NB4 (cell line): ENCODE results near the gene AKR1B15.
"Not testable (repeated sequence)": the region's sequence is repeated elsewhere in the genome, so short reads cannot be mapped to it uniquely, and the experiment has no call there.

Source experiments
- DNase-seq: peaks from one replicate; pipeline ENCODE4 v3.0.0; 2010; ENCODE audit warnings: low read depth
- H3K4me3 ChIP-seq: one replicate; pipeline ENCODE4 v1.5.1; 2011; ENCODE audit warnings: mild to moderate bottlenecking, low read depth, low read length, moderate library complexity
- MAX ChIP-seq: IDR thresholded peaks from 2 replicates; pipeline ENCODE4 v1.6.1; 2011; ENCODE audit warnings: low read depth, low read length
- MYC ChIP-seq: IDR thresholded peaks from 2 replicates; pipeline ENCODE4 v1.6.1; 2011; ENCODE audit warnings: low read depth, low read length
- POLR2A ChIP-seq: IDR thresholded peaks from 2 replicates; pipeline ENCODE4 v1.6.1; 2011; ENCODE audit warnings: mild to moderate bottlenecking; ENCODE audit not compliant: insufficient read length; ENCODE audit errors: extremely low read depth
- TF ChIP-seq, protein P1 (sequence below): IDR thresholded peaks from one replicate; pipeline ENCODE4 v1.5.1; 2012; ENCODE audit warnings: low read depth, low read length

AKR1B15 gene

GRCh38 chr7:134553976-134554375, 5.1 kb downstream of the AKR1B15 start:
- H3K4me3 ChIP-seq, result no peak overlapping the region
- DNase-seq, result peak; percentile 20
- TF ChIP-seq, protein P1, sequence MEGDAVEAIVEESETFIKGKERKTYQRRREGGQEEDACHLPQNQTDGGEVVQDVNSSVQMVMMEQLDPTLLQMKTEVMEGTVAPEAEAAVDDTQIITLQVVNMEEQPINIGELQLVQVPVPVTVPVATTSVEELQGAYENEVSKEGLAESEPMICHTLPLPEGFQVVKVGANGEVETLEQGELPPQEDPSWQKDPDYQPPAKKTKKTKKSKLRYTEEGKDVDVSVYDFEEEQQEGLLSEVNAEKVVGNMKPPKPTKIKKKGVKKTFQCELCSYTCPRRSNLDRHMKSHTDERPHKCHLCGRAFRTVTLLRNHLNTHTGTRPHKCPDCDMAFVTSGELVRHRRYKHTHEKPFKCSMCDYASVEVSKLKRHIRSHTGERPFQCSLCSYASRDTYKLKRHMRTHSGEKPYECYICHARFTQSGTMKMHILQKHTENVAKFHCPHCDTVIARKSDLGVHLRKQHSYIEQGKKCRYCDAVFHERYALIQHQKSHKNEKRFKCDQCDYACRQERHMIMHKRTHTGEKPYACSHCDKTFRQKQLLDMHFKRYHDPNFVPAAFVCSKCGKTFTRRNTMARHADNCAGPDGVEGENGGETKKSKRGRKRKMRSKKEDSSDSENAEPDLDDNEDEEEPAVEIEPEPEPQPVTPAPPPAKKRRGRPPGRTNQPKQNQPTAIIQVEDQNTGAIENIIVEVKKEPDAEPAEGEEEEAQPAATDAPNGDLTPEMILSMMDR, result peak; percentile 31
- TF ChIP-seq MAX, result no peak

DNA sequence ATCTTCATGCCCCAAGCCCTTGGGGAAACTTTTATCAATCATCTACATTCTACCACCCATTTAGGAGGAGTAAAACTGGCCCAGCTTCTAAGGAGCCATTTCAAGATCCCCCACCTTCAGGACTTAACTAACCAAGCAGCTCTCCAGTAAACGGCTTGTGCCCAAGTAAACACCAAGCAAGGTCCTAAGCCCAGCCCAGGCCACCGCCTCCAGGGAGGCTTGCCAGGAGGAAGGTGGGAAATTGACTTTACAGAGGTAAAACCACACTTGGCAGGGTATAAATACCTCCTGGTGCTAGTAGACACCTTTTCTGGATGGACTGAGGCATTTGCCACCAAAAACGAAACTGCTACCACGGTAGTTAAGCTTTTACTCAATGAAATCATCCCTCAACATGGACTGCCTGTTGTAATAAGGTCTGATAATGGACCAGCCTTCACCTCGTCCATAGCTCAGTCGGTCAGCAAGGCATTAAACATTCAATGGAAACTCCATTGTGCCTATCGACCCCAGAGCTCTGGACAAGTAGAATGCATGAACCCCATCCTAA, 5.6 kb downstream of the AKR1B15 start:
- TF ChIP-seq MAX (no peak), MYC (no peak), POLR2A (no peak)
- TF ChIP-seq, protein P1, result no peak
- no peak for DNase-seq
- H3K4me3 ChIP-seq, result no peak overlapping the region

DNA sequence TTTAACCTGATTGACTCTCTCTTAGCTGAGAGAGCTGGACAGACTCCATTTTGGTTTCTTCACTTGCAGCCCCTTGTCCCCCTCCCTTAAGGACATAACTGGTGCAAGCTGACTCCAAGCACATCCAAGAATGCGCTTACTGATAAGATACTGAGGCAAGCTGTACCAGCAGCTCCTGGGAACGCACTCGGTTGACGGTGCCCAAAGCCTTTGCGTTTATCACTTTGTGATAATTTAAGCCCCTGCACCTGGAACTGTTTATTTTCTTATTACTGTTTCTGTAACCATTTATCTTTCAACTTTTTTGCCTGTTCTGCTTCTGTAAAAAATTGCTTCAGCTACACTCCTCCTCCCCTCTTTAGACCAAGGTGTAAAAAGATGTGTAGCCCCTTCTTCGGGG, 8.5 kb downstream of the AKR1B15 start:
- no peak for DNase-seq
- no peak for TF ChIP-seq MAX
- no peak for TF ChIP-seq MYC
- no peak for TF ChIP-seq POLR2A
- TF ChIP-seq, protein P1, result no peak
- H3K4me3 ChIP-seq, result no peak overlapping the region

DNA sequence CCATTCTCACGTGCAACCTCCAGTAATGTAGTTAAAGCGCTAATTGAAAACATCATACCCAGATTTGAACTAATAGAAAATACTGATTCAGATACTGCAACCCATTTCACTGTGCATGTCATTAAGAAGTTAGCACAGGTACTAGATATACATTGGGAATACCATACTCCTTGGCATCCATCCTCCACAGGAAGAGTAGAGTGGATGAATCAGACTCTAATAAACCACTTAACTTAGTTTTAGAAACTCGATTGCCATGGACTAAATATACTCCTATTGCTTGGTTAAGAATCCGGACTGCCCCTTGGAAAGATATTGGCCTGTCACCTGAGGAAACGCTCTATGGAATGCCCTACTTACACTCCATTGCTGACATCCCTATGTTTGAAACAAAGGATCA, 9.5 kb downstream of the AKR1B15 start:
- TF ChIP-seq POLR2A, result no peak
- no peak for TF ChIP-seq MYC
- TF ChIP-seq, protein P1, result no peak
- TF ChIP-seq MAX, result no peak
- no peak overlapping the region for H3K4me3 ChIP-seq
- DNase-seq, result no peak

- not testable (repeated sequence) for DNase-seq, H3K4me3 ChIP-seq
These were observed 12.7 kb downstream of the AKR1B15 start for GRCh38 chr7:134561616-134562015.

GRCh38 chr7:134562136-134562535, 13.2 kb downstream of the AKR1B15 start:
- no peak overlapping the region for H3K4me3 ChIP-seq
- no peak for DNase-seq
- no peak for TF ChIP-seq MYC
- TF ChIP-seq POLR2A, result no peak
- TF ChIP-seq, protein P1, result no peak
- TF ChIP-seq MAX, result no peak

DNA sequence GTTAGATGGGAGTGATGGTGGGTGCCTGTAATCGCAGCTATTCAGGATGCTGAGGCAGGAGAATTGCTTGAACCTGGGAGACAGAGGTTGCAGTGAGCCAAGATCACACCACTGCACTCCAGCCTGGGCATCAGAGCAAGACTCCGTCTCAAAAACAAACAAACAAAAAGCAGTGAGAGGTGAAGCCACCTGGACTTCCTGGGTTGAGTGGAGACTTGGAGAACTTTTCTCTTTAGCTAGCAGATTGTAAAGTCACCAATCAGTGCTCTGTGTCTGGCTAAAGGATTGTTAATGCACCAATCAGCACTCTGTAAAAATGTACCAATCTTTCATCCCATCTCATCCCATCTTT, 14.5 kb downstream of the AKR1B15 start:
- H3K4me3 ChIP-seq, DNase-seq: not testable (repeated sequence)
